ENCODE data around the gene BTBD9.

BTBD9 gene

GRCh38 chr6:38579010-38579628 lies 60.6 kb downstream of the BTBD9 start:
- no peak for TF ChIP-seq CTCF (conservative IDR thresholded peaks at IDR 0.05; ENCODE audit: low read depth, low read length)
- no peak overlapping the region for H3K4me3 ChIP-seq (ENCODE audit: low read length)
- no peak for DNase-seq (ENCODE audit: low read depth)

GRCh38 chr6:38578075-38578474 lies 61.7 kb downstream of the BTBD9 start:
- no peak overlapping the region for H3K4me3 ChIP-seq (ENCODE audit: low read length)
- no peak for TF ChIP-seq CTCF (conservative IDR thresholded peaks at IDR 0.05; ENCODE audit: low read depth, low read length)
- DNase-seq (ENCODE audit: low read depth): no peak

GRCh38 chr6:38577492-38577891 lies 62.2 kb downstream of the BTBD9 start:
- no peak for TF ChIP-seq CTCF (conservative IDR thresholded peaks at IDR 0.05; ENCODE audit: low read depth, low read length)
- DNase-seq (ENCODE audit: low read depth): no peak
- H3K4me3 ChIP-seq (ENCODE audit: low read length): no peak overlapping the region

- no peak for TF ChIP-seq CTCF (conservative IDR thresholded peaks at IDR 0.05; ENCODE audit: low read depth, low read length)
- no peak overlapping the region for H3K4me3 ChIP-seq (ENCODE audit: low read length)
- DNase-seq (ENCODE audit: low read depth): no peak
Observed at GRCh38 chr6:38573801-38574395, 65.8 kb downstream of the BTBD9 start.

- no peak for DNase-seq (ENCODE audit: low read depth)
- no peak for TF ChIP-seq CTCF (conservative IDR thresholded peaks at IDR 0.05; ENCODE audit: low read depth, low read length)
Observed at GRCh38 chr6:38572186-38572813, 67.4 kb downstream of the BTBD9 start.

GRCh38 chr6:38571721-38572120 lies 68.0 kb downstream of the BTBD9 start:
- TF ChIP-seq CTCF (conservative IDR thresholded peaks at IDR 0.05; ENCODE audit: low read depth, low read length): no peak
- no peak for DNase-seq (ENCODE audit: low read depth)
- no peak overlapping the region for H3K4me3 ChIP-seq (ENCODE audit: low read length)

More at GRCh38 chr6:38572186-38572813, 67.4 kb downstream of the BTBD9 start:
- H3K4me3 ChIP-seq (ENCODE audit: low read length): no peak overlapping the region

- TF ChIP-seq CTCF (conservative IDR thresholded peaks at IDR 0.05; ENCODE audit: low read depth, low read length): peak; percentile 47
- no peak overlapping the region for H3K4me3 ChIP-seq (ENCODE audit: low read length)
- no peak for DNase-seq (ENCODE audit: low read depth)
Observed at GRCh38 chr6:38570750-38571149, 69.0 kb downstream of the BTBD9 start.

All from retinal pigment epithelial cell (primary cell).